Activated naive CD8-positive, alpha-beta T cell treated with anti-CD3 and anti-CD28 coated beads, Interleukin-2, amount 50 U/mL, for 16 hours (primary cell): ENCODE data around the gene PRDM15.

ENCODE experiments used
- DNase-seq: peaks from one replicate; pipeline ENCODE4 v3.0.0-alpha.2; 2020; ENCODE audit warnings: low read depth, low spot score

Gene PRDM15

GRCh38 chr21:41843584-41843983, 35.6 kb downstream of the PRDM15 start:
- no peak for DNase-seq

GRCh38 chr21:41840880-41841279, 38.3 kb downstream of the PRDM15 start:
- no peak for DNase-seq

- no peak for DNase-seq
Observed at GRCh38 chr21:41839387-41840000, 39.6 kb downstream of the PRDM15 start.

GRCh38 chr21:41837756-41838297, 41.3 kb downstream of the PRDM15 start:
- no peak for DNase-seq

- DNase-seq, result no peak
Observed at GRCh38 chr21:41836166-41837015, 42.8 kb downstream of the PRDM15 start.

GRCh38 chr21:41835711-41836154, 43.4 kb downstream of the PRDM15 start:
- DNase-seq, result no peak

GRCh38 chr21:41834926-41835663, 44.0 kb downstream of the PRDM15 start:
- no peak for DNase-seq

- no peak for DNase-seq
Observed at GRCh38 chr21:41834252-41834925, 44.8 kb downstream of the PRDM15 start.

- no peak for DNase-seq
Observed at GRCh38 chr21:41833497-41834115, 45.5 kb downstream of the PRDM15 start.

- no peak for DNase-seq
Observed at GRCh38 chr21:41832596-41833496, 46.3 kb downstream of the PRDM15 start.

- no peak for DNase-seq
Observed at GRCh38 chr21:41831866-41832595, 47.1 kb downstream of the PRDM15 start.

- DNase-seq, result no peak
Observed at GRCh38 chr21:41831453-41831831, 47.7 kb downstream of the PRDM15 start.

- no peak for DNase-seq
Observed at GRCh38 chr21:41830764-41831452, 48.2 kb downstream of the PRDM15 start.

- DNase-seq, result no peak
Observed at GRCh38 chr21:41830145-41830707, 48.9 kb downstream of the PRDM15 start.

GRCh38 chr21:41828884-41829360, 50.2 kb downstream of the PRDM15 start:
- DNase-seq, result no peak

- DNase-seq, result no peak
Observed at GRCh38 chr21:41827951-41828883, 50.9 kb downstream of the PRDM15 start.

- DNase-seq, result no peak
Observed at GRCh38 chr21:41825881-41826280, 53.3 kb downstream of the PRDM15 start.
